ENCODE results near the gene APC. TPM values are rescaled to one million over a fixed set of nuclear protein-coding genes. Genes with fewer than 3 reads are reported as not detected.

The APC gene
- total RNA-seq, 4 donors from 2014 or later = 77.8 to 109 (median 85.7) TPM

DNA sequence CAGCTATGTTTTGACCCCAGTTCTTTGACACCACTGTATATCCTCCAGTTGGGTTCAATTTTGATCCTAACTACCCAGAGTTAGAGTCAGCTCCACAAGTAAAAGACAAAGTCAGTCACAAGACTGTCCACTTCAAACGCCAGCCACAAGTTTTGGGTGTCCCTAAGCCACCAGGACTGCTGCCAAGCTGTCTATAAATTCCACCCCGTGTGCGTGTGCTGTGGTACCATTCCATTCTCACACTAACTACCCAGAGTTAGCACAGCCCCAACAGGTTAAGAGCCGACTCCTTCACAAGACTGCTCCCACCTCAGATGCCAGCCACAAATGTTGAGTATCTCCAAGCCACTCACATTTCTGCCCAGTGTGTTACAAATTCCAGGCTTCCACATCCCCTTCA lies 56.7 kb downstream of the APC start:
- no peak overlapping the region for H3K27ac ChIP-seq
- H3K27me3 ChIP-seq = no peaks in the 10 kb centered on the region
- no peaks in the 10 kb centered on the region for H3K9me3 ChIP-seq
- no peak overlapping the region for H3K4me3 ChIP-seq
- no peak for TF ChIP-seq POLR2AphosphoS5 (IDR thresholded peaks at IDR 0.05)
- TF ChIP-seq, protein P1, sequence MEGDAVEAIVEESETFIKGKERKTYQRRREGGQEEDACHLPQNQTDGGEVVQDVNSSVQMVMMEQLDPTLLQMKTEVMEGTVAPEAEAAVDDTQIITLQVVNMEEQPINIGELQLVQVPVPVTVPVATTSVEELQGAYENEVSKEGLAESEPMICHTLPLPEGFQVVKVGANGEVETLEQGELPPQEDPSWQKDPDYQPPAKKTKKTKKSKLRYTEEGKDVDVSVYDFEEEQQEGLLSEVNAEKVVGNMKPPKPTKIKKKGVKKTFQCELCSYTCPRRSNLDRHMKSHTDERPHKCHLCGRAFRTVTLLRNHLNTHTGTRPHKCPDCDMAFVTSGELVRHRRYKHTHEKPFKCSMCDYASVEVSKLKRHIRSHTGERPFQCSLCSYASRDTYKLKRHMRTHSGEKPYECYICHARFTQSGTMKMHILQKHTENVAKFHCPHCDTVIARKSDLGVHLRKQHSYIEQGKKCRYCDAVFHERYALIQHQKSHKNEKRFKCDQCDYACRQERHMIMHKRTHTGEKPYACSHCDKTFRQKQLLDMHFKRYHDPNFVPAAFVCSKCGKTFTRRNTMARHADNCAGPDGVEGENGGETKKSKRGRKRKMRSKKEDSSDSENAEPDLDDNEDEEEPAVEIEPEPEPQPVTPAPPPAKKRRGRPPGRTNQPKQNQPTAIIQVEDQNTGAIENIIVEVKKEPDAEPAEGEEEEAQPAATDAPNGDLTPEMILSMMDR (IDR thresholded peaks at IDR 0.05) = no peak
- no peak for TF ChIP-seq POLR2A (IDR thresholded peaks at IDR 0.05)
- TF ChIP-seq EP300 (IDR thresholded peaks at IDR 0.05; ENCODE audit: low read depth) = no peak
- peaks cover 0 to 8% (median 0%) of the 10 kb centered on the region in 4 donors for H3K4me1 ChIP-seq
- DNase-seq = no peak
- in situ Hi-C loops (cut with MboI; ENCODE audit: low pct_ligation_motif_present in 1 of 4, low pct_unique_long_range_greater_than_20kb in 1 of 4, low sequenced_read_pairs in 3 of 4) = no loop called here
- intact Hi-C loops (cut with DNase I; ENCODE audit: low total_unique reads) = no loop called here
- WGBS, 2 donors (ENCODE audit: low coverage in 1 of 2) = 88% methylated on average over 4 of the region's 4 CpGs; no CpG with 5 or more reads in 1 of the 2 donors
- H3K36me3 ChIP-seq = peaks cover 0 to 40% (median 9%) of the 10 kb centered on the region in 4 donors

DNA sequence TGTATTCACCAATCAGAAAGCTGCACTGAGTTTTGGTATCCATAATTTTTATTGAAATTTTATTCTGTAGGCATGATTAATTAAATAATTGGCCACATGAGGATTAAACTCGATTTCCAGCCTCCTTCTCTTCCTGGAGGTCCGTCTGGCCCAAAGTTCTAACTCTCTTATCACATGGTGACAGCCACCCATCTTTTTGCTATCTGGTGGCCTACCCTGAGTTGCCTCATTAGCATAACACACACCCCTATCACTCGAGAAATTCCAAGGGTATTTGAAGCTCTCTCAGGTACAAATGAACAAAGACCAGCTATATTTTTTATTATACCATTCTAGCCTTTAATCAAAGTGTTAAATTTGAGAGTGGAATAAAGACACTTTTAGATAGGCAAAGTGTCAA lies 57.7 kb downstream of the APC start:
- no peak overlapping the region for H3K27ac ChIP-seq
- DNase-seq = no peak
- no peak overlapping the region for H3K4me3 ChIP-seq
- in situ Hi-C loops (cut with MboI; ENCODE audit: low pct_ligation_motif_present in 1 of 4, low pct_unique_long_range_greater_than_20kb in 1 of 4, low sequenced_read_pairs in 3 of 4) = no loop called here
- no peaks in the 10 kb centered on the region for H3K9me3 ChIP-seq
- H3K27me3 ChIP-seq = no peaks in the 10 kb centered on the region
- TF ChIP-seq EP300 (IDR thresholded peaks at IDR 0.05; ENCODE audit: low read depth) (no peak), POLR2AphosphoS5 (IDR thresholded peaks at IDR 0.05) (no peak), POLR2A (IDR thresholded peaks at IDR 0.05) (no peak)
- TF ChIP-seq, protein P1 (IDR thresholded peaks at IDR 0.05) = no peak
- WGBS, 2 donors (ENCODE audit: low coverage in 1 of 2) = 68 to 79% methylated on average over 3 of the region's 3 CpGs
- peaks cover 0 to 36% (median 9%) of the 10 kb centered on the region in 4 donors for H3K36me3 ChIP-seq
- peaks cover 0 to 8% (median 0%) of the 10 kb centered on the region in 4 donors for H3K4me1 ChIP-seq
- intact Hi-C loops (cut with DNase I; ENCODE audit: low total_unique reads) = no loop called here

DNA sequence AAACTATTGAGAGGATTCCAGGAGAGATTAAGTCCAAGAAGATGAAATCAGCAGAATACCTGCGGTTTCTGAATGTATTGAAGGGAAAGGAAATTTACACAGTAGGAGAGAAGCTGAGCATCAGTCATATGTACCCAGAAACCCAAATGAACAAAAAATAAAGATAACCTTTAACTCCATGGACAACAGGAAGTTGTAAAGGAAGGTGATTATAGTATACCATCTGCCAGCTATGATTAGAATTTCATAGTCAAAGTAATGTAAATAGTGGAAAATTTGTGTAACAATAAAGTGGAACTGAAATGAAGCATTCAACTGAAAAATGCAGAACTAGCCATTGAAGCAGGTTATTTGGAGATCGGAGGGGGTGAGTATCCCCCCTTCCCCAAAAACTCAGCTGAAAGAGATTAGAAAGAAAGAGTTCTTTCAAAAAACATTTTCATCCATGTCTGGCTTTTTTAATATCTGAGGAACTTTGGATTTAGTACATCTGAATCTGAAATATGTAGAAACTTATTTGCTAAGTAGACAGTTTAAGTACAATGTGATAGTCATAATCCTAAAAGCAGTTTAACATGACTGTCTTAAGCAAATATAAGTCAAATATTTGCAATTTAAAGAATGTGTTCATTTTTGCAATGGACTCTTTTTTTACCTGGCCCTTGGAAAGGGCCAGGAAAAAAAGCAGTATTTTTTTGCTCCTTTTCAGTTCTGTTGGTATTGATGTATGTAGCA lies 58.4 kb downstream of the APC start:
- peaks cover 0 to 8% (median 0%) of the 10 kb centered on the region in 4 donors for H3K4me1 ChIP-seq
- no peak for DNase-seq
- H3K9me3 ChIP-seq = no peaks in the 10 kb centered on the region
- intact Hi-C loops (cut with DNase I; ENCODE audit: low total_unique reads) (no loop called here), in situ Hi-C loops (cut with MboI; ENCODE audit: low pct_ligation_motif_present in 1 of 4, low pct_unique_long_range_greater_than_20kb in 1 of 4, low sequenced_read_pairs in 3 of 4) (no loop called here)
- 55 to 78% methylated on average over 2 of the region's 2 CpGs for WGBS, 2 donors (ENCODE audit: low coverage in 1 of 2)
- no peaks in the 10 kb centered on the region for H3K27me3 ChIP-seq
- peak overlapping the region in 1 of 4 donors; percentile 20 for H3K27ac ChIP-seq
- H3K4me3 ChIP-seq = no peak overlapping the region
- no peak for TF ChIP-seq EP300 (IDR thresholded peaks at IDR 0.05; ENCODE audit: low read depth)
- TF ChIP-seq POLR2AphosphoS5 (IDR thresholded peaks at IDR 0.05) = no peak
- TF ChIP-seq, protein P1 (IDR thresholded peaks at IDR 0.05) = no peak
- TF ChIP-seq POLR2A (IDR thresholded peaks at IDR 0.05) = no peak
- H3K36me3 ChIP-seq = peaks cover 0 to 29% (median 10%) of the 10 kb centered on the region in 4 donors

DNA sequence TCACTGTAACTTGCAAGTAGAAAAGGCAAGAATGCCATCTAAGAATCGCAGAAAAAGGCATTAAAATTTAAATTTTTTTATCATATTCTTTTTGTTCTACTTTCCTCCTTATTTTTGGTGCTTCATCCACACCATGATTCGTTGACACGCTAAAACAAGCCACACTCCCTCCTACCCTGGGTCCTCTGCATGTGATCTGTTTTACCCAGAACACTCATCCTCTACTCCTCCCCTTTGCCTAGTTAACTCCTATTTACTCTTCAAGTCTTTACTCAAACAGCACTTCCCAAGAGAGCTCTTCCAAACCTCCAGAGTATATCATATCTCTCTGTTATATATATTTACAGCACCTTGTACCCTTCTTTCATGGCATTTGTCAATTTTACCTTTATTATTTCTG lies 62.0 kb downstream of the APC start:
- TF ChIP-seq POLR2A (IDR thresholded peaks at IDR 0.05) (no peak), EP300 (IDR thresholded peaks at IDR 0.05; ENCODE audit: low read depth) (no peak), POLR2AphosphoS5 (IDR thresholded peaks at IDR 0.05) (no peak)
- TF ChIP-seq, protein P1 (IDR thresholded peaks at IDR 0.05) = no peak
- no peak for DNase-seq
- Histone ChIP-seq H3K27ac (no peak overlapping the region), H3K27me3 (no peaks in the 10 kb centered on the region), H3K9me3 (no peaks in the 10 kb centered on the region), H3K4me1 (peaks cover 0 to 8% (median 0%) of the 10 kb centered on the region in 4 donors), H3K36me3 (peaks cover 0 to 16% (median 4%) of the 10 kb centered on the region in 4 donors), H3K4me3 (no peak overlapping the region)
- intact Hi-C loops (cut with DNase I; ENCODE audit: low total_unique reads) = no loop called here
- WGBS, 2 donors (ENCODE audit: low coverage in 1 of 2) = 91 to 93% methylated on average over 3 of the region's 3 CpGs
- in situ Hi-C loops (cut with MboI; ENCODE audit: low pct_ligation_motif_present in 1 of 4, low pct_unique_long_range_greater_than_20kb in 1 of 4, low sequenced_read_pairs in 3 of 4) = no loop called here
